Measurements from ENCODE around the gene SHLD1.
"Not testable (repeated sequence)": the region's sequence is repeated elsewhere in the genome, so short reads cannot be mapped to it uniquely, and the experiment has no call there.

The SHLD1 gene

GRCh38 chr20:5749952-5750779 is at the start of gene SHLD1:
SHLD1 (plus strand) TSS chr20:5750401; CDS start chr20:5772866, 22,465 bp downstream.
- peak; percentile 40 for DNase-seq

GRCh38 chr20:5702339-5702738 is 47.9 kb upstream of the SHLD1 start:
- DNase-seq = not testable (repeated sequence)

- DNase-seq = no peak
Measured at GRCh38 chr20:5703681-5704101, 46.5 kb upstream of the SHLD1 start.

- no peak for DNase-seq
Measured at GRCh38 chr20:5705827-5706226, 44.4 kb upstream of the SHLD1 start.

- DNase-seq = no peak
Measured at GRCh38 chr20:5706797-5707196, 43.4 kb upstream of the SHLD1 start.

- no peak for DNase-seq
Measured at GRCh38 chr20:5710551-5710950, 39.6 kb upstream of the SHLD1 start.

GRCh38 chr20:5714261-5715041 is 35.8 kb upstream of the SHLD1 start:
- no peak for DNase-seq

- DNase-seq = no peak
Measured at GRCh38 chr20:5715071-5715841, 34.9 kb upstream of the SHLD1 start.

- no peak for DNase-seq
Measured at GRCh38 chr20:5716953-5717352, 33.2 kb upstream of the SHLD1 start.

GRCh38 chr20:5718896-5719595 is 31.2 kb upstream of the SHLD1 start:
- DNase-seq = no peak

GRCh38 chr20:5719861-5720403 is 30.3 kb upstream of the SHLD1 start:
- DNase-seq = no peak

- no peak for DNase-seq
Measured at GRCh38 chr20:5720696-5721095, 29.5 kb upstream of the SHLD1 start.

GRCh38 chr20:5721356-5721755 is 28.8 kb upstream of the SHLD1 start:
- not testable (repeated sequence) for DNase-seq

GRCh38 chr20:5722927-5723326 is 27.3 kb upstream of the SHLD1 start:
- no peak for DNase-seq

GRCh38 chr20:5725183-5725463 is 25.1 kb upstream of the SHLD1 start:
- not testable (repeated sequence) for DNase-seq

GRCh38 chr20:5727018-5727515 is 23.1 kb upstream of the SHLD1 start:
- DNase-seq = no peak

- DNase-seq = no peak
Measured at GRCh38 chr20:5729348-5729747, 20.9 kb upstream of the SHLD1 start.

GRCh38 chr20:5730131-5730530 is 20.1 kb upstream of the SHLD1 start:
- no peak for DNase-seq

GRCh38 chr20:5731753-5732366 is 18.3 kb upstream of the SHLD1 start:
- DNase-seq = no peak

GRCh38 chr20:5734602-5735001 is 15.6 kb upstream of the SHLD1 start:
- DNase-seq = no peak

- no peak for DNase-seq
Measured at GRCh38 chr20:5735845-5736510, 14.2 kb upstream of the SHLD1 start.

All from 8988T (cell line).